Stimulated activated CD8-positive, alpha-beta memory T cell treated with anti-CD3 and anti-CD28 coated beads, Interleukin-7, amount 100 ng/mL, for 1 hour (primary cell): ENCODE results near the gene GSTM2.
A peak's percentile ranks its signal among the peaks of the same experiment; 100 is the strongest.
"Not testable (repeated sequence)": the region's sequence is repeated elsewhere in the genome, so short reads cannot be mapped to it uniquely, and the experiment has no call there.

Source experiments
- DNase-seq, 2 donors: peaks; one replicate each; pipeline ENCODE4 v3.0.0-alpha.2; 2020; ENCODE audit warnings: low read depth in 2 of 2

Gene GSTM2

DNA sequence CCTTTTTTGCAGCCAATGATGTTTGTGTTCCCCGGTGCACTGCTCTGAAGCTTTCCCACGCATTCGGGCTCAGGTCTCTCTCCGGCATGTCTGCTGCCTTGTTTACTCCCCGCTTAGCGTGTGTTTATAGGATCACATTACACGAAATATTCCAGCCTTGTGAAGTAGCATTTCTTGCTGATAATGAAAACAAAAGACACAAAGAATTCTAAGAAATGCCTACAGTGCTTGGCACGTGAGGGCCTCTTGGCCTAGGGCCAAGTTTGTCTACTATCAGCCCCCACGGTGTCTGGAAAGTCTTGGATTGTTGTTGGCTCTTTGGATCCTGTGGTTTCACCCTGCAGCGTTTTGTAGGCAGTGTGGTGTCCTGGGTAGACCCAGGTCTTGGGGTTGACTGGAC lies 23.2 kb upstream of the GSTM2 start:
- DNase-seq = no peak

DNA sequence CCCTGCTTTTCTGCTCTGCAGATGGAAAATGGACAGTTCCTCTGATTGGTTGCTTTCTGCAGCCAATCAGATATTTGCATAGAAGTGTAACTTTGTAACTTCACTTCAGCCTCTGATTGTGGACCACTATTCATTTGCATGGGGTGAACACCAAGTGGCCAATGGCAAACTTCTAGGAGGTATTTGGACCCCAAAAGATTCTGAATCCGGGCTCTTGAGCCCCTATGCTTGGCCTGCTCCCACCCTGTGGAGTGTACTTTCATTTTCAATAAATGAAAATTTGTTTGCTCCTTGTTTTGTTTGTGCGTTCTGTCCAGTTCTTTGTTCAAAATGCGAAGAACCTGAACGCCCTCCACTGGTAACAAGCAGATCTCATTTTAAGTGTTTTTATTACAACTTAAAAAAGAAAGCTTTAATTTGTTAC lies 18.4 kb upstream of the GSTM2 start:
- DNase-seq = no peak

DNA sequence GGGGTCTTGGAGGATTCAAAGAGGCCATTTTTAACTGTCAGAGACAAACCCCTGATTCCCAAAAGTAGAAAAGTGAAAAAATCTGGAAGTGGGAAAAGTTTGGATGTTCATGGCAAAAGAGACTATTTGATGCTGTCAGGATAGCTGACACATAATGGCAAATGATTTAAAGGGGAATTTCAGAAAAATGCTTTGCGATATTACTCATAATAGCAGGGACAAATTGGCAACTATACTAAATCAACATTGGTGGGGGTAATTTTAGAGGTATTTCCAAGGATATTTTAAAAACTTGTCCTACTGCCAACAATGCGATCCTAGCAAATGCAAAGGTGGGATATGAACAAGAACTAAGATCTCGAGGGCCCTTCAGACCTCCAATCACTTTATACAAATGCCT lies 17.2 kb upstream of the GSTM2 start:
- DNase-seq = no peak

DNA sequence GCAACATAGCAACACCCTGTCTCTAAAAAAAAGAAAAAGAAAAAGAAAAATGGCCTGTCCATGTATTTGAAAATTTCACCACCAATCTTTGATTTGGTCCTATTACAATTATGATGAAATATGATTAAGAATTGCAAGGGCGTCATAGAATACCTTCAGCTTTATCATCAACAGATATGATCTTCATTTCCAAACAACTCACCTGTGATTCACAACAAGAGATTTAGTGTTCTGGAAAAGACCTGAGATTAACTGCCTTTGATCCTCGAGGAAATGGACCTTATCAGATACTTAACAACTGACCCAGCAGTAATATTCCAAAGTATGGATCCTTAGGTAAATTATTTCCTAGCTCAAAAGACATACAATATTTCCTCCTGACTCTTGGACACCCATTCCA lies 15.5 kb upstream of the GSTM2 start:
- DNase-seq = no peak

DNA sequence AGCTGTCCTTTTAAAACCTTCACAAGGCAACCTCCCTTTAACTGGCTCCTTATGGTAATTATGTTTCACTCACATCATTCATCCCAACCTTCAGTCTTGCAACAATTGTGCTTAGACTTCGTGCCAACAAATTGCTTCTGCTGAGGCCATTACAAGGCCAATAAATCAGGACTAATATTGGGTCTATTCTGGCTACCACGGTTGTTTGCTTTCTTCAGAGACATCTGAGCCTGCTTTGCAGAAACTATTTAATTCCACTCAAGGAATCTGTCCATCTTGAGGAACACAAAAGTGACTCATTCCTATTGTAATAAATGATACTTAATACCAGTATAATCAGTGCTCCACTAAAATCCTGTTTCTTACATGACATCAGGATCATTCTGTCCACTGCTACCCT lies 14.6 kb upstream of the GSTM2 start:
- no peak for DNase-seq

DNA sequence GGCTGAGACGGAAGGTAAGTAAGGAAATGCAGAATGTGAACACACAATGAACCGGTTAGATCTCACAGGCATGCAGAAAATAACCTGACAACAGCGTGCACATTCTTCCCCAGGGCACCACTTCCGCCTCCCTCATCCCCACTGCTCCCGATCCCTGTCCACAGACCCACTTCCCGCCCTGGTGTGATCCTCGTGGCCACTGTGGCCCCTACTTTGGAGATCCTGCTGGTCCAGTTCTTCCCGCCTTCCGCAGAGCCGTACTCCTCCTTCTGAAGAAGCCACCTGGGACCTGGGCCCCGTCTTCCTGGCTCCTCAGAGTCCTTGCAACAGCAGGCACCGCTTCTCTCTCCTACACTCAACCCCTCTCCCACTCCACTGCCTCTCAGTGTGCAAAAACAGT lies 13.3 kb upstream of the GSTM2 start:
- no peak for DNase-seq

DNA sequence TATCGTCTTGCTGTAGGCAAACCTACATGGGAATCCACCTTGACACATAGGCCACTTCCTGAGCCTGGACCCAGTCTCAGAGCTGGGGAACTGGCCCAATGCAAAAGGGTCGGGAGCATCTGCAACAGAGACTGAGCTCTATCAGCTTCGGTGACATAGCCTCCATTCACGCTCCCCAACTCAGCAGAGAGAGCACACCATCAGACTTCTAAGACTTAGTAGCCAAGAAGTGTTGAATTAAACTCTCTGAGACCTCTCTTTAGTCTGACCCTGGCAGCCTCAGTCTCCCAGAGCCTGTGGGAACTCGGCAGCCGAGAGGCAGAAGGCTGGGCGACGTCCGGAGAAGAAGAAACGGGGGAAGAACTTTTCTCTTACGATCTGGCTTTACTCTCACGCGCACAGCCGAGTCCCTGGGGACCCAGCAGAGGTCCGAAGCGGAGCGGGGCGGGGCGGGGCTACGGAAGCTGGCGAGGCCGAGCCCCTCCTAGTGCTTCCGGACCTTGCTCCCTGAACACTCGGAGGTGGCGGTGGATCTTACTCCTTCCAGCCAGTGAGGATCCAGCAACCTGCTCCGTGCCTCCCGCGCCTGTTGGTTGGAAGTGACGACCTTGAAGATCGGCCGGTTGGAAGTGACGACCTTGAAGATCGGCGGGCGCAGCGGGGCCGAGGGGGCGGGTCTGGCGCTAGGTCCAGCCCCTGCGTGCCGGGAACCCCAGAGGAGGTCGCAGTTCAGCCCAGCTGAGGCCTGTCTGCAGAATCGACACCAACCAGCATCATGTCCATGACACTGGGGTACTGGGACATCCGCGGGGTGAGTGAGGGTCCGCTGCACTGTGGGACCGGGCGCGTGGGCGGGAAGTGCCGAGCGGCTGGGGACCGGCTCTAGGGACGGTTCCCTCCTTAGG lies 12.0 kb upstream of the GSTM2 start, which contains the start of gene GSTM4:
Gene GSTM4, plus strand, starts transcription at position 485 of the 905 bp plus-strand sequence. Its CDS starts 291 bp downstream, at position 776.
- peak; percentile 25 to 26 for DNase-seq

DNA sequence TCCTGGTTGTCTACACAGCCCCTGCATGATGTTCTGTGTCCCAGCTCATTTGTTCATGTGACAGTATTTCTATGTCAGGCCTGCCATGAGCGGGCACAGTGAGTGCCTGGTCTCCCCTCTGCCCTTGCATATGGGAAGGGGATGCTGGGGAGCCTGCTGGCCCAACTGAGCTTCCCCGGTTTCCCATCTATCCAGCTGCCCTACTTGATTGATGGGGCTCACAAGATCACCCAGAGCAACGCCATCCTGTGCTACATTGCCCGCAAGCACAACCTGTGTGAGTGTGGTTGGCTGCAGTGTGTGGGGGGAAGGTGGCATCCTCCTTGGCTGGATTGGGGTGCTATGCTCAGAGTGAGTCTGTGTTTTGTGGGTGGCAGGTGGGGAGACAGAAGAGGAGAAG lies 10.5 kb upstream of the GSTM2 start:
- DNase-seq = no peak

DNA sequence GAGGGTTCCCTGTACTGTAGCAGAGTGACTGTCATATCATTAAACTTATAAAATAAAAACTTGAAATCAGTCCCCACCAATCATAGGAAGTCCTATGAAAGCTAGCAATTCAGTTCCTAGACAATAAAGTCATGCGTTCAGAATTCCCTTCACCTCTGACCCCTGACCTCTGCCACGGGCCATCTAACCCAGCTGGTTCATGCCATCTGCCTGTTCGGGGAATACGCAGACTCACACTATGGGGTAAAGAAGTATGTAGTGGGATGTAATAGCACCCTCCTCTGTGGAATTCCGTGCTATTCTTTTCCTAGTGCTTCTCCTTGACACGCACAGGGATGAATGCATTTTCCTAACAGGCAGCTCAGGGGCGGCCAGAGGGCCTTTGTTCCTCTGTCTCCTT lies 9.9 kb upstream of the GSTM2 start:
- no peak for DNase-seq

DNA sequence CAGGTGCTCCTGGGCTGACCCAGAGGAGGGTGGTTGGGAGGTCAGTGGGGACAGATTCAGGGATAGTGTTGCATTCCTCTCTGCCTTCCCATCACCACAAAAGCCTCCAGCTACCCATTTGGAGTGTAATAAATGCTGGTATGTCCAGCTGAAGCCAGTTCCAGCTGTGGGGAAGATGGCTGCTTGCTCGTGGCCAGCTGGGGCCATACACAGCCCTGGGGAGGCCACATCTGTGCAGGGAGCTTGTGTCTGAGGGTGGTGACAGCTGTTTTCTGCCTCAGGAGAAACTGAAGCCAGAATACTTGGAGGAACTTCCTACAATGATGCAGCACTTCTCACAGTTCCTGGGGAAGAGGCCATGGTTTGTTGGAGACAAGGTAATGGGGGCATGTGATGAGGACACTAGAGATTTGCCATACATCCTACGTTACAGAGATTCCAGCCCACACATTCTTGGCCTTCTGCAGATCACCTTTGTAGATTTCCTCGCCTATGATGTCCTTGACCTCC lies 9.3 kb upstream of the GSTM2 start:
- DNase-seq = no peak

DNA sequence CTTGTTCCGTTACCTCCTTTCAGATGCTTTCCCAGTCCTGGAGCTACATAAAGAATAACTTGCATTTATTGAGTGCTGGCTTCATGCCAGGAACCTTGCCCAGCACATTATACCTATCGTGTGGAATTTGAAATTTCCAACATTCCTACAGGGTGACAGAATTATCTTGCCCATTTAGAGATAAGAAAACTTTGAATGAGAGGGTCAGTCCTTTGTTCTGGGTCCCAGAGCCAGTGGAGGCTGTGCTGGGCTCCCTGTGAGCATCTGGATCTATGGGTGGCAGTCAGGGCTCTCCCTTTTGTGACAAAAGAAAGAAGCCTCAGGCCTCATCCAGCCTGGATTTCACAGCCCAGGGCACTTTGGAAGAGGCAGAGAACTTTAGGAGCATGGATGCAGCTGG lies 8.7 kb upstream of the GSTM2 start:
- DNase-seq = no peak

DNA sequence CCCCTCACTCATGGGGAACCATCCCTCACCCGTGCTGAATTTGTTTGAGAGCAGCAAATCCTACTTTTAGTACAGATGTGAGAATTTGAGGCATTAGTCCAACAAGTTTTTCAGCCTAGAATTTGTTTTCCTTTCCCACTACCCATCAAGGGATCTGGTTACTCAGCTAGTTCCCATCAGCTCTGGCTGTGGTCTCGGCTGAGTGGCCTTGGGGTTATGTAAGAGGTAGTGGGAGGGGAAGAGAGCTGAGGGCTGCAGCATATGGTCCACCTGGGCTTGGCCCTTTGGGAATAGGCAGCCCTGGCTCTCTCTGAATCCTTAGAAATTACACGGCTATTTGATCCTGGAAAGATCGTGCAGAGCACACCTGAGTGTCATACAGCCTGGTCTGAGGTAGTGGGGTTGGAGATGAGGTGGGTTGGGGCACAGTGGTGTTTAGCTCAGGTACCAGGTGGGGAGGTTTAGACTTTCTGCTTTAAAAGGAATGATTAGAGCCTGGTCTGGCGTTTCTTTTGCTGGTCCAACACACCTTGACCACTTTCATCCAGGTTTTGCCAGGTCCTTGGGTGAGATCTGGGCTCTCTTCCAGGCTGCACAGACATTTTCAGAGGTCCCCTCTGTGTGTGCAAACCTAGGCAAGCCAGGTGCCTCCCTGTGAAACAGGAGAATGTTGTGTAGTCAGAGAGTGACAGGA lies 7.7 kb upstream of the GSTM2 start:
- DNase-seq = no peak

DNA sequence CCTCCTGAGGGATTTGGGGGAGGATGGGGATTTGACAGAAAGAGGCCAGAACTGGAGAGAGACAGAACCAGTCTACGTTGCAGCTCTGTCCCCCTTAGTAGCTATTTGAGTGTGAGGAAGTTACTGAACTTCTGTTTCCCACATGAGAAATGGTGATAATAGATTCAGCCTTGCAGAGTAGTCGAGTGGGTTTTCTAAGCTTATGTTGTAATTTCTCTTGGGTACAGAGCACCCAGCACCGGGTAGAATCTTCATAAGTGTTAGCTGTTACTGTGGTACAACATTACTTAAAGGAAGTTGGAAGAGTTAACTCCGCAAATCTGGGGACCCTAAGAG lies 7.2 kb upstream of the GSTM2 start:
- not testable (repeated sequence) for DNase-seq

DNA sequence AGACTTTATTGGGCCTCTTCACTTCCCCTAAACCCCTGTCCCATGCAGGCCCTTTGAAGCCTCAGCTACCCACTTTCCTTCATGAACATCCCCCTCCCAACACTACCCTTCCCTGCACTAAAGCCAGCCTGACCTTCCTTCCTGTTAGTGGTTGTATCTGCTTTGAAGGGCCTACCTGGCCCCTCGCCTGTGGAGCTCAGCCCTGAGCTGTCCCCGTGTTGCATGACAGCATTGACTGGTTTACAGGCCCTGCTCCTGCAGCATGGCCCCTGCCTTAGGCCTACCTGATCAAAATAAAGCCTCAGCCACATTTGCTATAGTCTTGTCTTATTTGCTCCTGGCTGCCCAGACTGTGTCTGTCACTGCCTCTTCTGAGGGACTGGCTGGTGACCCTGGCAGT lies 6.5 kb upstream of the GSTM2 start:
- no peak for DNase-seq

DNA sequence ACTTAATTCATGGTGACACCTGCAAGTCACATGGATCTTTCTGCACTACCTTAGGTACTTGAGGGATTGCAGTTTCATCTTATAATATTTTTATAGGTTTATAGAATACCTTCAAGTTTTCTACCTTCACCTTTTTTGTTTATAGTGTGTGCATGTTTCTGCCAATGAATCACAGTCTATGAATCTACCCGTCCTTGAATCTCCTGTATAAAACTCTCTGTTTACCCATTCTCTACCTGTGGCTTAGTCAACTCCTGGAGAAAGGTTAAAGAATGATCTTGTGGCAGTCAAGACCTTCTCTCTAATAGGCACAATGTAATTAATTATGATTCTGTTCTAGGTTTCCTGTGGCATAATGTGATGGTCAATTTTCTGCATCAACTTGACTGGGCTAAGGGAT lies 3.2 kb upstream of the GSTM2 start:
- no peak for DNase-seq

DNA sequence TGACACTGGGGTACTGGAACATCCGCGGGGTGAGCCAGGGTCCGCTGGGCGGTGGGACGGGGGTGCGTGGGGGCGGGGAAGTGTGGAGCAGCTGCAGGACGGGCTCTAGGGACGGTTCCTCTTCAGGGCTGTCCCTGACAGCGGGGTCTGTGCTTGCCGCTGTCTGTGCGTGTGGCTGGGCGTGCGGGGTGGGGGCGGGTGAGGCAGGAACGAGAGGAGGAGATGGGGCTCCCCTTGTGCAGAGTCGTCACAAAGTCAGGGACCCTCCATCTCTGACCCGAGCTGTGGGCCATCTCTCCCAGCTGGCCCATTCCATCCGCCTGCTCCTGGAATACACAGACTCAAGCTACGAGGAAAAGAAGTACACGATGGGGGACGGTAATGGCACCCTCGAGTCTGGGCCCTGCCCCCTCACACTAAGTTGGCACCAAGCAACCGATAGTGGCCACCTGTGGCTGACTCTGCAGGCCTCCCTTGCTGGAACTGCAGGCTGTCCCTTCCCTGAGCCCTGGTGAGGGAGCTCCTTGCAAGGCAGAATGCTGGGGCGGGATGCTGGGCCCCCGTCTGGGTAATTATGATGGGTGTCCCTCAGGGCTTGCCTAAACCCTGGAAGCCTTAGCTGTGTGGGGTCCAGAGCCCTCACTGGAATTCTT lies 392 bp downstream of the GSTM2 start:
- DNase-seq = no peak

DNA sequence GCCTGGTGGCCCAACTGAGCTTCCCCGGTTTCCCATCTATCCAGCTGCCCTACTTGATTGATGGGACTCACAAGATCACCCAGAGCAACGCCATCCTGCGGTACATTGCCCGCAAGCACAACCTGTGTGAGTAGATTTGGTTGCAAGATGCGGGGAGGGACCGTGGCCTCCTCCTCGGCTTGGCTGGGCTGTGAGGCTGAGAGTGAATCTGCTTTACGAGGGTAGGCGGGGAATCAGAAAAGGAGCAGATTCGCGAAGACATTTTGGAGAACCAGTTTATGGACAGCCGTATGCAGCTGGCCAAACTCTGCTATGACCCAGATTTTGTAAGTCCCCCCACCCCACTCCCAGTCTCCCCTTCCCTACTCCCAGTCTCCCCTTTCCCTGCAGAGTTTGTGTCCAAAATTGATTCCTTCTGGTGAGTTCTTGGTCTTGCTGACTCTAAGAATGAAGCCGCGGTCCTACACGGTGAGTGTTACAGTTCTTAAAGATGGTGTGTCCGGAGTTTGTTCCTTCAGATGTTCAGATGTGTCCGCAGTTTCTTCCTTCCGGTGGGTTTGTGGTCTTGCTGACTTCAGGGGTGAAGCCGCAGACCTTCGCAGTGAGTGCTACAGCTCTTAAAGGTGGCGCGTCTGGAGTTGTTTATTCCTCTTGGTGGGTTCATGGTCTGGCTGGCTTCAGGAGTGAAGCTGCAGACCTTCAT lies 1.5 kb downstream of the GSTM2 start:
- DNase-seq = no peak

DNA sequence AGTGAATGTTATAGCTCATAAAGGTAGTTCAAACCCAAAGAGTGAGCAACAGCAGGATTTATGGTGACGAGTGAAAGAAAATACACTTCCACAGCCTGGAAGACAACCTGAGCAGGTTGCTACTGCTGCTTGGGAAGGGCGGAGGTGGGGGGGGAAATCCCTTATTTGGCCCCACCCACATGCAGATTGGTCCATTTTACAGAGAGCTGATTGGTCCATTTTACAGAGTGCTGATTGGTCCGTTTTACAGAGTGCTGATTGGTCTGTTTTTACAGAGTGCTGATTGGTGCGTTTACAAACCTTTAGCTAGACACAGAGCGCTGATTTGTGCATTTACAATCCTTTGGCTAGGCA lies 2.1 kb downstream of the GSTM2 start:
- not testable (repeated sequence) for DNase-seq

DNA sequence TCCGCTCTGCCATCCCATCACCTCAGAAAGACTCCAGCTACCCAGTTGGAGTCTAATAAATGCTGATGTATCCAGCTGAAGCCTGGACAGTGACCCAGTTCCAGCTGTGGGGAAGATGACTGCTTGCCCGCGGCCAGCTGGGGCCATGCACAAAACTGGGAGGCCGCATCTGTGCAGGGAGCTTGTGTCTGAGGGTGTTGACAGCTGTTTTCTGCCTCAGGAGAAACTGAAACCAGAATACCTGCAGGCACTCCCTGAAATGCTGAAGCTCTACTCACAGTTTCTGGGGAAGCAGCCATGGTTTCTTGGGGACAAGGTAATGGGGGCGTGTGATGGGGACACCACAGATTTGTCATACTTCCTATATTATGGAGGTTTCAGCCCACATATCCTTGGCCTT lies 3.2 kb downstream of the GSTM2 start:
- DNase-seq = no peak

DNA sequence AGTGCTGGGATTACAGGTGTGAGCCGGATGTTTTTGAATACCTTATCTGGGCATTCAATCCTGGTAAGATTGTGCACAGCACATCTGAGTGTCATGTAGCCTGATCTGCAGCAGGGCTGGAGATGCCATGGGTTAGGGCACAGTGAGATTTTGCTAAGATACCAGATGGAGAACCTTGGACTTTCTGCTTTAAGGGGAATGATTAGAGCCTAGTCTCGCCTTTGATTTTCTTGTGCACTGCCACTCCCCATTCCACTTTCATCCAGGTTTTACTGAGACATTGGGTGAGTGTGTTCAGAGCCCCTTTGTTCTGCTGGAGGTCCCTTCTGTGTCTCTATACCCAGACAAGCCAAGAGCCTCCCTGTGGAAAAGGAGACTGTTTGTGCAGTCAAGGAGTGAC lies 6.0 kb downstream of the GSTM2 start:
- not testable (repeated sequence) for DNase-seq

DNA sequence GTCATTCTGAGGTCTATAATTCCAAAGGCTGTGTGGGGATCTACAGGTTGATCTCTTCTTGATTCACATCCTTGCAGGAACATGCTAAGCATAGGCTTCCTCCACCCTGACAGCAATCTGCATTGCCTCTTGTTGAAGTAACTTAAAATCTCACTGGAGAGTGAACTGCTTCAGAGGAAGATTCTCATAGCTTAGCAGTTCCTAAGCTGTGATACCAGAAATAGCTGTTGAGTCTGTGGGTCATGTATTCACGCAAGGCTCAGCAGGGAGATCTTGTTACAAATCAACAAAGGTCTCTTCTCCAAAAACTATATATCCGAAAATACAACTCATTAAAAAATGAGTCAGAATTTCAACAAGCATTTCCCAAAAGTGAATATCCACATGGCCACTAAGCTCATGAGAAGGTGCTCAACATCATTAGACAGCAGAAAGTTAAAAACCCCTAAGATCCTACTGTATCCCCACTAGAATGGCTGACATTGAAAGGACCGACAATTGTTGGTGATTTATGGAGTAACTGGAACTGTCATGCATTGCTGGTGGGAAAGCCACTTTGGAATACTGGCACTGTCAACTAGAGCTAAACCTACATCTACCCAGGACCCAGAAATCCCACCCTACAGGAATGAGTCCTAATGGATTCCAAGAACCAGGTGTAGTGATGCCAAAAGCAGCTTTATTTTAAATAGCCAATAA lies 9.0 kb downstream of the GSTM2 start:
- not testable (repeated sequence) for DNase-seq
